Neural cell (in vitro differentiated cells): Measurements from ENCODE around the gene HS3ST5.

Source experiments
- CTCF ChIP-seq: fragments of 450-650 bp; IDR thresholded peaks from 2 replicates; pipeline ENCODE4 v1.5.1; 2014; ENCODE audit warnings: antibody characterized with exemption, mild to moderate bottlenecking, moderate library complexity; ENCODE audit not compliant: poor library complexity, severe bottlenecking
- EP300 ChIP-seq: fragments of 450-650 bp; conservative IDR thresholded peaks from 2 replicates; pipeline ENCODE4 v1.6.1; 2014; ENCODE audit warnings: antibody characterized with exemption, mild to moderate bottlenecking, moderate library complexity; ENCODE audit not compliant: poor library complexity, severe bottlenecking
- EZH2 ChIP-seq: fragments of 200-600, 300-800 bp; shearing (Covaris generic), sonication (generic); IDR thresholded peaks from 2 replicates; pipeline ENCODE4 v1.6.1; 2014; ENCODE audit warnings: antibody characterized with exemption, low read length, borderline replicate concordance, mild to moderate bottlenecking; ENCODE audit not compliant: insufficient read depth, poor library complexity, severe bottlenecking
- MXI1 ChIP-seq: fragments of 450-650 bp; conservative IDR thresholded peaks from 2 replicates; pipeline ENCODE4 v1.6.1; 2014; ENCODE audit warnings: antibody characterized with exemption, mild to moderate bottlenecking; ENCODE audit not compliant: poor library complexity, severe bottlenecking
- POLR2AphosphoS5 ChIP-seq: IDR thresholded peaks from 2 replicates; pipeline ENCODE4 v1.6.1; 2012
- RAD21 ChIP-seq: fragments of 450-650 bp; conservative IDR thresholded peaks from 2 replicates; pipeline ENCODE4 v1.6.1; 2014; ENCODE audit warnings: antibody characterized with exemption, mild to moderate bottlenecking, moderate library complexity
- SMC3 ChIP-seq: fragments of 450-650 bp; conservative IDR thresholded peaks from 2 replicates; pipeline ENCODE4 v1.6.1; 2014; ENCODE audit warnings: antibody characterized with exemption, mild to moderate bottlenecking, moderate library complexity; ENCODE audit not compliant: poor library complexity
- TAF1 ChIP-seq: IDR thresholded peaks from 2 replicates; pipeline ENCODE4 v1.6.1; 2012; ENCODE audit warnings: low read depth
- TF ChIP-seq, protein P1 (sequence below): IDR thresholded peaks from 2 replicates; pipeline ENCODE4 v1.6.1; 2012; ENCODE audit warnings: borderline replicate concordance

GRCh38 chr6:114240796-114241195 lies 102.0 kb downstream of the HS3ST5 start:
- no peak for TF ChIP-seq CTCF
- TF ChIP-seq, protein P1, sequence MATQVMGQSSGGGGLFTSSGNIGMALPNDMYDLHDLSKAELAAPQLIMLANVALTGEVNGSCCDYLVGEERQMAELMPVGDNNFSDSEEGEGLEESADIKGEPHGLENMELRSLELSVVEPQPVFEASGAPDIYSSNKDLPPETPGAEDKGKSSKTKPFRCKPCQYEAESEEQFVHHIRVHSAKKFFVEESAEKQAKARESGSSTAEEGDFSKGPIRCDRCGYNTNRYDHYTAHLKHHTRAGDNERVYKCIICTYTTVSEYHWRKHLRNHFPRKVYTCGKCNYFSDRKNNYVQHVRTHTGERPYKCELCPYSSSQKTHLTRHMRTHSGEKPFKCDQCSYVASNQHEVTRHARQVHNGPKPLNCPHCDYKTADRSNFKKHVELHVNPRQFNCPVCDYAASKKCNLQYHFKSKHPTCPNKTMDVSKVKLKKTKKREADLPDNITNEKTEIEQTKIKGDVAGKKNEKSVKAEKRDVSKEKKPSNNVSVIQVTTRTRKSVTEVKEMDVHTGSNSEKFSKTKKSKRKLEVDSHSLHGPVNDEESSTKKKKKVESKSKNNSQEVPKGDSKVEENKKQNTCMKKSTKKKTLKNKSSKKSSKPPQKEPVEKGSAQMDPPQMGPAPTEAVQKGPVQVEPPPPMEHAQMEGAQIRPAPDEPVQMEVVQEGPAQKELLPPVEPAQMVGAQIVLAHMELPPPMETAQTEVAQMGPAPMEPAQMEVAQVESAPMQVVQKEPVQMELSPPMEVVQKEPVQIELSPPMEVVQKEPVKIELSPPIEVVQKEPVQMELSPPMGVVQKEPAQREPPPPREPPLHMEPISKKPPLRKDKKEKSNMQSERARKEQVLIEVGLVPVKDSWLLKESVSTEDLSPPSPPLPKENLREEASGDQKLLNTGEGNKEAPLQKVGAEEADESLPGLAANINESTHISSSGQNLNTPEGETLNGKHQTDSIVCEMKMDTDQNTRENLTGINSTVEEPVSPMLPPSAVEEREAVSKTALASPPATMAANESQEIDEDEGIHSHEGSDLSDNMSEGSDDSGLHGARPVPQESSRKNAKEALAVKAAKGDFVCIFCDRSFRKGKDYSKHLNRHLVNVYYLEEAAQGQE, result no peak
- TF ChIP-seq TAF1, result no peak
- no peak for TF ChIP-seq EZH2
- TF ChIP-seq RAD21, result no peak
- no peak for TF ChIP-seq EP300
- TF ChIP-seq MXI1, result no peak
- no peak for TF ChIP-seq POLR2AphosphoS5
- no peak for TF ChIP-seq SMC3
